ENCODE data around the gene B4GALNT1. TPM values are rescaled to one million over a fixed set of nuclear protein-coding genes. Genes with fewer than 3 reads are reported as not detected.
"Not testable (repeated sequence)": the region's sequence is repeated elsewhere in the genome, so short reads cannot be mapped to it uniquely, and the experiment has no call there.

B4GALNT1 gene
- total RNA-seq, 1 experiment from 2014 or later: 0.63 TPM

- H3K27ac ChIP-seq (ENCODE audit: low read length); H3K9ac ChIP-seq (ENCODE audit: low read length); H2AFZ ChIP-seq (ENCODE audit: low read length); H3K4me3 ChIP-seq (ENCODE audit: low read length); H4K20me1 ChIP-seq (ENCODE audit: insufficient read depth, low read depth, low read length); H3K4me2 ChIP-seq (ENCODE audit: low read depth, low read length, poor library complexity, severe bottlenecking); H3K9me3 ChIP-seq (ENCODE audit: low read length); H3K4me1 ChIP-seq (ENCODE audit: low read length); H3K9me2 ChIP-seq (replicated peaks; ENCODE audit: insufficient read depth, low read length); H3K36me3 ChIP-seq (ENCODE audit: insufficient read depth, low read length); H3K79me2 ChIP-seq (ENCODE audit: low read length); H3K27me3 ChIP-seq (ENCODE audit: low read length): not testable (repeated sequence)
- DNase-seq: peak; percentile 63
Measured at GRCh38 chr12:57645990-57646658, 13.1 kb upstream of the B4GALNT1 start.

GRCh38 chr12:57641699-57642442, 8.9 kb upstream of the B4GALNT1 start:
- Histone ChIP-seq H2AFZ (ENCODE audit: low read length) (no peak overlapping the region; the same call in 1 of the 2 replicates), H3K27me3 (ENCODE audit: low read length) (no peaks in the 10 kb centered on the region), H3K36me3 (ENCODE audit: insufficient read depth, low read length) (no peaks in the 10 kb centered on the region), H3K4me2 (ENCODE audit: low read depth, low read length, poor library complexity, severe bottlenecking) (peak overlapping the region; percentile 19), H3K27ac (ENCODE audit: low read length) (no peak overlapping the region), H3K4me1 (ENCODE audit: low read length) (peaks cover 9% of the 10 kb centered on the region; the same call in 1 of the 2 replicates), H3K9me2 (replicated peaks; ENCODE audit: insufficient read depth, low read length) (no peaks in the 10 kb centered on the region), H3K9ac (ENCODE audit: low read length) (no peak overlapping the region), H3K79me2 (ENCODE audit: low read length) (no peaks in the 10 kb centered on the region), H3K4me3 (ENCODE audit: low read length) (no peak overlapping the region), H4K20me1 (ENCODE audit: insufficient read depth, low read depth, low read length) (no peaks in the 10 kb centered on the region), H3K9me3 (ENCODE audit: low read length) (no peaks in the 10 kb centered on the region)
- peak; percentile 35 for DNase-seq

GRCh38 chr12:57640175-57641042, 7.4 kb upstream of the B4GALNT1 start:
- Histone ChIP-seq H3K27ac (ENCODE audit: low read length) (no peak overlapping the region), H3K9me2 (replicated peaks; ENCODE audit: insufficient read depth, low read length) (no peaks in the 10 kb centered on the region), H3K4me2 (ENCODE audit: low read depth, low read length, poor library complexity, severe bottlenecking) (no peak overlapping the region), H2AFZ (ENCODE audit: low read length) (no peak overlapping the region), H4K20me1 (ENCODE audit: insufficient read depth, low read depth, low read length) (no peaks in the 10 kb centered on the region), H3K27me3 (ENCODE audit: low read length) (no peaks in the 10 kb centered on the region), H3K79me2 (ENCODE audit: low read length) (no peaks in the 10 kb centered on the region), H3K9me3 (ENCODE audit: low read length) (no peaks in the 10 kb centered on the region), H3K4me3 (ENCODE audit: low read length) (no peak overlapping the region), H3K4me1 (ENCODE audit: low read length) (peaks cover 9% of the 10 kb centered on the region; the same call in 1 of the 2 replicates), H3K9ac (ENCODE audit: low read length) (no peak overlapping the region), H3K36me3 (ENCODE audit: insufficient read depth, low read length) (no peaks in the 10 kb centered on the region)
- no peak for DNase-seq

GRCh38 chr12:57638096-57638495, 5.1 kb upstream of the B4GALNT1 start:
- Histone ChIP-seq H3K36me3 (ENCODE audit: insufficient read depth, low read length) (no peaks in the 10 kb centered on the region), H3K9me3 (ENCODE audit: low read length) (no peaks in the 10 kb centered on the region), H3K27me3 (ENCODE audit: low read length) (no peaks in the 10 kb centered on the region), H4K20me1 (ENCODE audit: insufficient read depth, low read depth, low read length) (no peaks in the 10 kb centered on the region), H3K9me2 (replicated peaks; ENCODE audit: insufficient read depth, low read length) (no peaks in the 10 kb centered on the region), H2AFZ (ENCODE audit: low read length) (no peak overlapping the region), H3K27ac (ENCODE audit: low read length) (no peak overlapping the region), H3K79me2 (ENCODE audit: low read length) (no peaks in the 10 kb centered on the region), H3K4me3 (ENCODE audit: low read length) (no peak overlapping the region), H3K4me1 (ENCODE audit: low read length) (peaks cover 15% of the 10 kb centered on the region), H3K4me2 (ENCODE audit: low read depth, low read length, poor library complexity, severe bottlenecking) (no peak overlapping the region), H3K9ac (ENCODE audit: low read length) (no peak overlapping the region)
- no peak for DNase-seq

GRCh38 chr12:57637364-57637763, 4.4 kb upstream of the B4GALNT1 start:
- peaks cover 16% of the 10 kb centered on the region for H3K4me1 ChIP-seq (ENCODE audit: low read length)
- peak; percentile 51 for DNase-seq
- H3K79me2 ChIP-seq (ENCODE audit: low read length): no peaks in the 10 kb centered on the region
- no peak overlapping the region for H3K27ac ChIP-seq (ENCODE audit: low read length)
- H3K27me3 ChIP-seq (ENCODE audit: low read length): no peaks in the 10 kb centered on the region
- H3K9me3 ChIP-seq (ENCODE audit: low read length): no peaks in the 10 kb centered on the region
- no peaks in the 10 kb centered on the region for H3K9me2 ChIP-seq (replicated peaks; ENCODE audit: insufficient read depth, low read length)
- no peak overlapping the region for H2AFZ ChIP-seq (ENCODE audit: low read length)
- H3K4me3 ChIP-seq (ENCODE audit: low read length): no peak overlapping the region
- H4K20me1 ChIP-seq (ENCODE audit: insufficient read depth, low read depth, low read length): no peaks in the 10 kb centered on the region
- H3K9ac ChIP-seq (ENCODE audit: low read length): no peak overlapping the region
- no peaks in the 10 kb centered on the region for H3K36me3 ChIP-seq (ENCODE audit: insufficient read depth, low read length)
- no peak overlapping the region for H3K4me2 ChIP-seq (ENCODE audit: low read depth, low read length, poor library complexity, severe bottlenecking)

- H4K20me1 ChIP-seq (ENCODE audit: insufficient read depth, low read depth, low read length); H3K36me3 ChIP-seq (ENCODE audit: insufficient read depth, low read length); H3K27ac ChIP-seq (ENCODE audit: low read length); H3K9ac ChIP-seq (ENCODE audit: low read length); H3K9me2 ChIP-seq (replicated peaks; ENCODE audit: insufficient read depth, low read length); H3K9me3 ChIP-seq (ENCODE audit: low read length); DNase-seq; H3K4me2 ChIP-seq (ENCODE audit: low read depth, low read length, poor library complexity, severe bottlenecking); H3K4me3 ChIP-seq (ENCODE audit: low read length); H2AFZ ChIP-seq (ENCODE audit: low read length); H3K79me2 ChIP-seq (ENCODE audit: low read length); H3K27me3 ChIP-seq (ENCODE audit: low read length): not testable (repeated sequence)
- H3K4me1 ChIP-seq (ENCODE audit: low read length): peaks cover 13% of the 10 kb centered on the region
Measured at GRCh38 chr12:57636731-57637130, 3.7 kb upstream of the B4GALNT1 start.

GRCh38 chr12:57632073-57632957, 686 bp downstream of the B4GALNT1 start:
- Histone ChIP-seq H3K4me2 (ENCODE audit: low read depth, low read length, poor library complexity, severe bottlenecking) (peak overlapping the region; percentile 70), H3K9ac (ENCODE audit: low read length) (peak overlapping the region; percentile 52)

More at GRCh38 chr12:57632073-57632957, 686 bp downstream of the B4GALNT1 start:
- Histone ChIP-seq H3K4me3 (ENCODE audit: low read length) (peak overlapping the region; percentile 71), H2AFZ (ENCODE audit: low read length) (peak overlapping the region; percentile 82), H3K79me2 (ENCODE audit: low read length) (no peaks in the 10 kb centered on the region), H4K20me1 (ENCODE audit: insufficient read depth, low read depth, low read length) (no peaks in the 10 kb centered on the region), H3K27ac (ENCODE audit: low read length) (no peak overlapping the region), H3K36me3 (ENCODE audit: insufficient read depth, low read length) (no peaks in the 10 kb centered on the region), H3K9me2 (replicated peaks; ENCODE audit: insufficient read depth, low read length) (no peaks in the 10 kb centered on the region), H3K27me3 (ENCODE audit: low read length) (no peaks in the 10 kb centered on the region), H3K4me1 (ENCODE audit: low read length) (peaks cover 13% of the 10 kb centered on the region), H3K9me3 (ENCODE audit: low read length) (no peaks in the 10 kb centered on the region)
- no peak for DNase-seq
